Measurements from ENCODE around the gene RNF113B. TPM values are rescaled to one million over a fixed set of nuclear protein-coding genes. Genes with fewer than 3 reads are reported as not detected.

RNF113B gene
- total and polyA plus RNA-seq, 12 donors: 0.15 to 0.27 TPM; not detected in 10

DNA sequence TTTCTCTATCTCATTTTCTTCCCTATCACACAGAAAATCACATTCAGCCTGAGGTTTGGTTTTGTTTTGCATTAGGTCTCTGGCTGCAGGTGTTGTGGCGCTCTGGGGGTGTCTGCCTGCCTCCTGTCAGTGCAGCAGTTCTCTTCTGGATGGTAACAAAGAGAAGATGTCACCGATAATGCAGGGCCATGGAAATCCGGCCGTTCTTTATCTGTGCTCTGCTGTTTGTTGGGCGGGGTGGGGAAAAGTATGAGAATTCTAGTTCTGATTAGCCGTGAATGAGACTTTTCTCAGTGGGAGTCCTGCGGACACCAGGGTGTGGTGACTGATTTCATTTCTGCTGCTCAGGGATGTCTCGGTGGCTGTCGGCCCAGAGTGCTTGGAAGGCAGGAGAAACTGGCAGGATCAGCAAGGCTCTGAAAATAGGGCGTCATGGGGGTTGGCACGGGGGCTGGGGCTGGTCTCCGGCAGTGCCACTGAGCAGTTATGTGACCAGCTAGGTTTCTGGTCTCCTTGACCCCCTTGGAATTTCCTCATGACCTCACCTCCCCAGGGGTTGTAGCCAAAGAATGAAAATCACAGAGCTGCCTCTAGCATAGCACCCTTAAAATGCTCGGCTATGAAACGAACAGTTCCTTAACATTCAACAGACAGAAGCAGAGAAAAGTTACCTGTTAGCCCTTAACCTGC is 5.0 kb downstream of the RNF113B start:
- intact Hi-C loops (cut with DNase I): no loop called here
- H3K27me3 ChIP-seq: no peaks in the 10 kb centered on the region
- H3K27ac ChIP-seq: peak overlapping the region; percentile 43 to 95 (median 86)
- no peaks in the 10 kb centered on the region for H3K9me3 ChIP-seq (replicated peaks in 1 of 3)
- DNase-seq: peak; percentile 53 to 81 (median 78)
- TF ChIP-seq POLR2A (IDR thresholded peaks at IDR 0.05): peak in 1 of 2 donors; percentile 28
- TF ChIP-seq, protein P1, sequence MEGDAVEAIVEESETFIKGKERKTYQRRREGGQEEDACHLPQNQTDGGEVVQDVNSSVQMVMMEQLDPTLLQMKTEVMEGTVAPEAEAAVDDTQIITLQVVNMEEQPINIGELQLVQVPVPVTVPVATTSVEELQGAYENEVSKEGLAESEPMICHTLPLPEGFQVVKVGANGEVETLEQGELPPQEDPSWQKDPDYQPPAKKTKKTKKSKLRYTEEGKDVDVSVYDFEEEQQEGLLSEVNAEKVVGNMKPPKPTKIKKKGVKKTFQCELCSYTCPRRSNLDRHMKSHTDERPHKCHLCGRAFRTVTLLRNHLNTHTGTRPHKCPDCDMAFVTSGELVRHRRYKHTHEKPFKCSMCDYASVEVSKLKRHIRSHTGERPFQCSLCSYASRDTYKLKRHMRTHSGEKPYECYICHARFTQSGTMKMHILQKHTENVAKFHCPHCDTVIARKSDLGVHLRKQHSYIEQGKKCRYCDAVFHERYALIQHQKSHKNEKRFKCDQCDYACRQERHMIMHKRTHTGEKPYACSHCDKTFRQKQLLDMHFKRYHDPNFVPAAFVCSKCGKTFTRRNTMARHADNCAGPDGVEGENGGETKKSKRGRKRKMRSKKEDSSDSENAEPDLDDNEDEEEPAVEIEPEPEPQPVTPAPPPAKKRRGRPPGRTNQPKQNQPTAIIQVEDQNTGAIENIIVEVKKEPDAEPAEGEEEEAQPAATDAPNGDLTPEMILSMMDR (IDR thresholded peaks at IDR 0.05): peak in 1 of 6 experiments; percentile 0
- peaks cover 37 to 45% of the 10 kb centered on the region in 2 donors for H3K4me1 ChIP-seq (replicated peaks in 1 of 2)
- 19 to 27% (median 24%) methylated on average over 12 to 14 of the region's 14 CpGs for WGBS, 4 donors
- no peaks in the 10 kb centered on the region for H3K36me3 ChIP-seq (replicated peaks in 1 of 2)
- H3K4me3 ChIP-seq: peak overlapping the region in 1 of 4 donors; percentile 5

DNA sequence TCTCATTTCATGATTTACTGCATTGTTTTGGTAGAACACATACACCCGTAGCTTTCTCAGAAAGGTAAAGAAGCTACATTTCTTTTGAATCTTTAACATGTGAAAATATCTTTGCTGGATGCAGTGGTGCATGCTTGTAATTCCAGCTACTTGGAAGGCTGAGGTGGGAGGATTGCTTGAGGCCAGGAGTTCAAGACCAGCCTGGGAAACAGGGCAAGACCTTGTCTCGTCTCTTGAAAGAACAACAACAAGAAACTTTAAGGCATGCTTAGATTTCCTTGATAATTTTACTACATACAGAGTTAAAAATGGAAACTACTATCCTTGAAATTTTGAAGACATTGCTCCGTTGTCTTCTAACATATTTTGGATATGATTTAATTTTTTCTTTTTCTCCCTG is 7.7 kb downstream of the RNF113B start:
- TF ChIP-seq, protein P1 (IDR thresholded peaks at IDR 0.05): no peak
- no peak for TF ChIP-seq POLR2A (IDR thresholded peaks at IDR 0.05)
- Histone ChIP-seq H3K36me3 (replicated peaks in 1 of 2) (no peaks in the 10 kb centered on the region), H3K27me3 (no peaks in the 10 kb centered on the region), H3K27ac (no peak overlapping the region), H3K9me3 (replicated peaks in 1 of 3) (no peaks in the 10 kb centered on the region), H3K4me3 (no peak overlapping the region), H3K4me1 (replicated peaks in 1 of 2) (peaks cover 31 to 38% of the 10 kb centered on the region in 2 donors)
- intact Hi-C loops (cut with DNase I): no loop called here
- 57 to 66% (median 64%) methylated on average over 3 of the region's 3 CpGs for WGBS, 4 donors
- DNase-seq: no peak

- Histone ChIP-seq H3K4me3 (no peak overlapping the region), H3K9me3 (replicated peaks in 1 of 3) (no peaks in the 10 kb centered on the region), H3K4me1 (replicated peaks in 1 of 2) (no peaks in the 10 kb centered on the region), H3K27ac (no peak overlapping the region), H3K36me3 (replicated peaks in 1 of 2) (no peaks in the 10 kb centered on the region), H3K27me3 (no peaks in the 10 kb centered on the region)
- no peak for DNase-seq
- TF ChIP-seq, protein P1 (IDR thresholded peaks at IDR 0.05): no peak
- no peak for TF ChIP-seq POLR2A (IDR thresholded peaks at IDR 0.05)
- WGBS, 4 donors: 95 to 98% (median 96%) methylated on average over 5 of the region's 5 CpGs
- intact Hi-C loops (cut with DNase I): no loop called here
Measured at GRCh38 chr13:98162935-98163334, 14.1 kb downstream of the RNF113B start.

- intact Hi-C loops (cut with DNase I): no loop called here
- 73 to 86% (median 80%) methylated on average over 2 to 5 of the region's 5 CpGs for WGBS, 4 donors
- peak in 1 of 7 donors; percentile 33 for DNase-seq
Measured at GRCh38 chr13:98158172-98158899, 18.7 kb downstream of the RNF113B start.

More at GRCh38 chr13:98158172-98158899, 18.7 kb downstream of the RNF113B start:
- Histone ChIP-seq H3K36me3 (replicated peaks in 1 of 2) (no peaks in the 10 kb centered on the region), H3K4me1 (replicated peaks in 1 of 2) (peaks cover 13 to 25% of the 10 kb centered on the region in 2 donors), H3K27me3 (no peaks in the 10 kb centered on the region), H3K27ac (no peak overlapping the region), H3K4me3 (no peak overlapping the region), H3K9me3 (replicated peaks in 1 of 3) (no peaks in the 10 kb centered on the region)
- TF ChIP-seq, protein P1 (IDR thresholded peaks at IDR 0.05): no peak
- no peak for TF ChIP-seq POLR2A (IDR thresholded peaks at IDR 0.05)

Measured in adrenal gland (tissue), 12 donors.